Measurements from ENCODE around the gene TXLNG. TPM values are rescaled to one million over a fixed set of nuclear protein-coding genes. Genes with fewer than 3 reads are reported as not detected.
"Not testable (repeated sequence)": the region's sequence is repeated elsewhere in the genome, so short reads cannot be mapped to it uniquely, and the experiment has no call there.

The TXLNG gene
- total RNA-seq, result 10 to 100 TPM; 10.2 to 13.2 TPM

DNA sequence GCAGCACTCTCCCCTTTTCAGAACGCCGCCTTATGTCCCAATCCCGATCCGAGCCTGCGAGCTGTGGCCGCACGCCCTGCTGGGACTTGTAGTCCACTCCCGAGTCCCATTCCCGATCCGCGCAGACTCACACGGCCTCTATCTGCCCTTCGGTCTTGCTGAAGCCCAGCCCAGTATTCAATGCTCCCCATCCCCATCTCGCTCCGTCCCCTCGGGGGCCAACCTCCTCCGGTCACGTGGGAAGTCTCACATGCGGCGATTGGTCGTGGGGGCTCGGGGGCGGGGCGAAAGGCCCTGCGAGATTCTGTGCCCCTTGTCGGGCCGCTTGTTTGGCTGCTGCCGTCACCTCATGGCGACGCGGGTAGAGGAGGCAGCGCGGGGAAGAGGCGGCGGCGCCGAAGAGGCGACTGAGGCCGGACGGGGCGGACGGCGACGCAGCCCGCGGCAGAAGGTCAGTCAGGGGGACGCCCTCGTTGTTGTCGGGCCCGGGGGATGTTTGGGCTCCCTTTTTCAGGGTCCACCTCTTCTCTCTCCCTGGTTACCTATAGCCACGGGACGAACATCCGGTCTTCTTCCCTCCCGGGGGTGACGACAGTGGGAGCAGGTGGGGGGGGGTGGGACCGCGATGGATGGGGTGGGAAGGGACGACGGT, at the start of gene TXLNG:
Gene TXLNG (plus strand): TSS at position 328 of the 652 bp plus-strand sequence. CDS start 22 bp downstream, at position 350.
- H3K27ac Mint-ChIP-seq, result peak within 1 kb of the TSS; percentile 76
- ATAC-seq (peak; percentile 97), DNase-seq (peak; percentile 97)
- H3K36me3 Mint-ChIP-seq, result peaks cover 2% of the 10 kb centered on the region
- H3K9me3 Mint-ChIP-seq (ENCODE audit: low read depth), result no peaks in the 10 kb centered on the region
- peaks cover 13% of the 10 kb centered on the region for H3K4me1 Mint-ChIP-seq
- H3K4me3 Mint-ChIP-seq, result peak within 1 kb of the TSS; percentile 92
- H3K27me3 Mint-ChIP-seq, result no peaks in the 10 kb centered on the region
- CTCF ChIA-PET, result no interaction called here

DNA sequence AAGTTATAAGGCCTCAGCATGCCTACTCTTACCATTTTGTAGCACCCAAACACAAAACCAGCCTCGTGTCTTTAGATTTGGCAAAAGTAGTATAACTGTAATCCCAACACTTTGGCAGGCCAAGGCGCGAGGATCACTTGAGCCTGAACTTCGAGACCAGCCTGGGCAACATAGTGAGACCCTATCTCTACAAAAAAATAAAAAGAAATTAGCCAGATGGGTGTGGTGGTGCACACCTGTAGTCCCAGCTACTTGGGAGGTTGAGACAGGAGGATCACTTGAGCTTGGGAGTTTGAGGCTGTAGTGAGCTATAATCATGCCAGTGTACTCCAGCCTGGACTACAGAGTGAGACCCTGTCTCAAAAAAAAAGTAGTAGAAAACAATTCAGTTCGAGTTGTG, 49.2 kb upstream of the TXLNG start:
- H3K9me3 Mint-ChIP-seq (ENCODE audit: low read depth), result no peaks in the 10 kb centered on the region
- H3K27ac Mint-ChIP-seq, result no peak overlapping the region
- peaks cover 11% of the 10 kb centered on the region for H3K36me3 Mint-ChIP-seq
- ATAC-seq (no peak), DNase-seq (no peak)
- peaks cover 5% of the 10 kb centered on the region for H3K4me1 Mint-ChIP-seq
- no peaks in the 10 kb centered on the region for H3K27me3 Mint-ChIP-seq
- CTCF ChIA-PET, result no interaction called here
- H3K4me3 Mint-ChIP-seq, result no peak overlapping the region

DNA sequence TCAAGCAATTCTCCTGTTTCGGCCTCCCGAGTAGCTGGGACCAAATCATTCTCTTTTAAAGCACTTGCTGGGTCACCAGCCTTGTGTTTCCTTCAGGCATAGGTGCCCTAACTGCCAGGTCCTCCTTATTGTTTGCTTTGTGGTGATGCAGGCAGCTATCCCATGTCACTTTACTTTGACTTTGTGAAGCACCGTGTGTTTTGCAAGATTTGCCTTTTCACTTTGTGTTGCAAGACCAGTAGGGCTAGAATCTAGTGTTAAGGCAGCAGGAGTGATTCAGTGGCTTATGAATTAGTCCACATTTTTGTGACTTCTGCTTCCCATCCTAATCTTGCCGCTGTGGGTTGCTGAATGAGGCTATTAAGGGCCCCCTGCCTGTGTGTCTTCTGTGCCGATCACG, 46.7 kb upstream of the TXLNG start:
- no peak for DNase-seq
- CTCF ChIA-PET, result interaction anchor here (0.7 kb wide), 1 partner anchor 987 kb away, joined by 3 read pairs; no protein-coding TSS in a partner anchor
- no peaks in the 10 kb centered on the region for H3K27me3 Mint-ChIP-seq
- H3K36me3 Mint-ChIP-seq, result peaks cover 19% of the 10 kb centered on the region
- no peaks in the 10 kb centered on the region for H3K9me3 Mint-ChIP-seq (ENCODE audit: low read depth)
- H3K27ac Mint-ChIP-seq, result no peak overlapping the region
- ATAC-seq, result no peak
- H3K4me3 Mint-ChIP-seq, result no peak overlapping the region
- H3K4me1 Mint-ChIP-seq, result no peaks in the 10 kb centered on the region

DNA sequence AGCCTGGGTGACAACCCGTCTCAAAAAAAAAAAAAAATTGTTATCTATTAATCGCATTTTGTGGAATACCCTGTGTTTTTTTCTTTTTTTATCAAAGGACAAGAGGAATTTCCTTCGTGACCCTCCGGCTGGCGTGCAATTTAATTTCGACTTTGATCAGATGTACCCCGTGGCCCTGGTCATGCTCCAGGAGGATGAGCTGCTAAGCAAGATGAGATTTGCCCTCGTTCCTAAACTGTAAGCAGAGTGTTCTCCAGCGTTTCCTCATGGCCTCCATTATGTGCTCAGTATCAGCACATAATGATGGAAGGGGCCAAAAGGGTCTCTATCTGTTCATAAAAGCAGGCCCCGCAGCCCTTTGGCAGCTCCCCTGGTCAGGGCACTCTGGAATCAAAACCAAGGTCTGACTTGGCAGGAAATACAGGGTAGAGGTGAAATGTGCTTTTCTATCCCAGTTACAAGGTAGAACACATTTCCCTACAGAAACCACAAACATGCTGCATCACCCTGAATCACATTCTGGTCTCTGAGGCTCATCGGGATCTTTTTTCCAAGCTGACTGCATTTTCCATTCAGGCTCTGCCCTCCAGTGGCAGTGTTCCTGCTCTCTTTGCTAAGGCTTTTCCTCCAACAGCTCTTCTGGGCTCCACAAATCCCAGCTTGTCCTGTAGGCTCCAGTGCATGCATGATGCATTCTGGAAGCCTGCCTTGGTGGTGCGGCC, 42.5 kb upstream of the TXLNG start:
- no peak overlapping the region for H3K27ac Mint-ChIP-seq
- DNase-seq (no peak), ATAC-seq (no peak)
- H3K27me3 Mint-ChIP-seq, result no peaks in the 10 kb centered on the region
- no peak overlapping the region for H3K4me3 Mint-ChIP-seq
- no peaks in the 10 kb centered on the region for H3K4me1 Mint-ChIP-seq
- CTCF ChIA-PET, result no interaction called here
- peaks cover 15% of the 10 kb centered on the region for H3K36me3 Mint-ChIP-seq
- no peaks in the 10 kb centered on the region for H3K9me3 Mint-ChIP-seq (ENCODE audit: low read depth)

DNA sequence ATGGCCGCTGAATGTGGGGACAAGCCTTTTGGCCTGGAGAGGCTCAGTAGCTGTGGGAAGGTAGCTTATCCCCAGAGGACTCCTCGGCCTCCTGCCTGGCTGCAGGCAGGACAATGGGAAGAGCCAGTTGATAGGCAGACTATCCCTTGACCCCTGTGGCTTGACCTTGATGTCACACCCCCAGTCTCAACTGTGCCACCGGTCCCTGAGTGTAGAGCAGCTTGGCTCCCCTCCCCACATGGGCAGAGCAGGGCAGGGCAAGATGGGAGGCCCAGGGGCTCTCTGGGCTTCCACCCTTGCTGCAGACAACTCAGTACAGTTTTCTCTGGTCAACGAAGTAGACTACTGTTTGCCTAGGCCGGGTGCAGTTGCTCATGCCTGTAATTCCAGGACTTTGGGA, 41.2 kb upstream of the TXLNG start:
- H3K27ac Mint-ChIP-seq, result no peak overlapping the region
- no peak for ATAC-seq
- H3K27me3 Mint-ChIP-seq, result no peaks in the 10 kb centered on the region
- H3K4me1 Mint-ChIP-seq, result no peaks in the 10 kb centered on the region
- peaks cover 17% of the 10 kb centered on the region for H3K36me3 Mint-ChIP-seq
- CTCF ChIA-PET, result no interaction called here
- no peaks in the 10 kb centered on the region for H3K9me3 Mint-ChIP-seq (ENCODE audit: low read depth)
- H3K4me3 Mint-ChIP-seq, result no peak overlapping the region
- no peak for DNase-seq

DNA sequence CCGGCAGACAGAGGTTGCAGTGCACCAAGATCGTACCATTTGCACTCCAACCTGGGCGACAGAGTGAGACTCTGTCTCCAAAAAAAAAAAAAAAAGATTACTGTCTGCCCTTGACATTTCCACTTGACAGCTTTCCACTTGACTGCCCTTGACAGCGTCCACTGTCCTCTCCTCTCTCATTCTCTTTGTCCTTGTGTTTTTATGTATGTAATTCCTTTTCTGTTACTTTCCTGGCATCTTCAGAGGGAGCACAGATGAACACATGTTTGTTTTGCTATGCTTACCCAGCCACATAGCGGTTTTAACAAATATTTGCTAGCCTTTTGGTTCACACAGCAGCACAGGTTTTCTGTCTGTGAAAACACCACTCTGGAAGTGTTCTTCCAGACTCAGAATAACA, 40.6 kb upstream of the TXLNG start:
- no peaks in the 10 kb centered on the region for H3K4me1 Mint-ChIP-seq
- H3K4me3 Mint-ChIP-seq, result no peak overlapping the region
- H3K27ac Mint-ChIP-seq, result no peak overlapping the region
- CTCF ChIA-PET, result no interaction called here
- H3K27me3 Mint-ChIP-seq, result no peaks in the 10 kb centered on the region
- no peak for DNase-seq
- peaks cover 22% of the 10 kb centered on the region for H3K36me3 Mint-ChIP-seq
- no peaks in the 10 kb centered on the region for H3K9me3 Mint-ChIP-seq (ENCODE audit: low read depth)
- no peak for ATAC-seq

DNA sequence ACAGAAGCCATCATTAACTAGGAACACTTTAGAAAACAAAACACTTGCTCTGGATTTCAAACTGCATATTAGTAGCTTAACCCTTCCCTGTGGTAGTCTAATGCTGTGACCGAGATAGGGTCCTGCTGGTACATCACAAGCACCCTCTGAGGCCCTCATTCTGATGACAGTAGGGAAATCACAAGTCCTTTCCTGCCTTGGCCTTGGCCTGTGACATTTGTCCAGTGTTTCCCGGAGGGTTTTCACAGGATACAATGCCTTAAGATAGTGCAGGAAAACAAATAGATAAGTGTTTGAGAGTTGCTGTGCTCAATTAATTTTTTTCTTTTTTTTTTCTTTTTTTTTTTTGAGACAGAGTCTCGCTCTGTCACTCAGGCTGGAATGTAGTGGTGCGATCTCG, 37.8 kb upstream of the TXLNG start:
- no peaks in the 10 kb centered on the region for H3K4me1 Mint-ChIP-seq
- no peak overlapping the region for H3K4me3 Mint-ChIP-seq
- no peaks in the 10 kb centered on the region for H3K9me3 Mint-ChIP-seq (ENCODE audit: low read depth)
- no peaks in the 10 kb centered on the region for H3K27me3 Mint-ChIP-seq
- ATAC-seq (no peak), DNase-seq (no peak)
- CTCF ChIA-PET, result no interaction called here
- H3K36me3 Mint-ChIP-seq, result peaks cover 25% of the 10 kb centered on the region
- no peak overlapping the region for H3K27ac Mint-ChIP-seq

DNA sequence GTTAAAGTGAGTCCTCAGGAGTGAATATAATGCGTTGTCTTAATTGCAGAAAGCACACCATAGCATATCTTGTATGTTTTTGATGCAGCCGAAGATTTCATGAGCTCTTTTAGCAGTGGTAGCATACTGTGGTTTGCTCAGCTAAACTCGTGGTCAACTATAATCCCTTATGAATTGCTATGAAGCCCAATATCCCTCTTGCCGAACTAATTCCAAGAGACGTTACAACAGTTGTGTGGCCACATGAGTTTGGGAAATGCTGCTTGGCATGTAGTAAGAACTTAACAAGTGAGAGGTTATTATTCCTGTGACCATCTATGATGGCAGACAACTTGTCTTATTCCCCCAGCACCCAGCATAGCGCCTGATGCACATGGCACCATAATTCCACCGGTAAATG, 36.1 kb upstream of the TXLNG start:
- DNase-seq (no peak), ATAC-seq (no peak)
- CTCF ChIA-PET, result no interaction called here
- Mint-ChIP-seq H3K36me3 (peaks cover 24% of the 10 kb centered on the region), H3K27ac (no peak overlapping the region), H3K4me1 (no peaks in the 10 kb centered on the region), H3K9me3 (ENCODE audit: low read depth) (no peaks in the 10 kb centered on the region), H3K27me3 (no peaks in the 10 kb centered on the region), H3K4me3 (no peak overlapping the region)

DNA sequence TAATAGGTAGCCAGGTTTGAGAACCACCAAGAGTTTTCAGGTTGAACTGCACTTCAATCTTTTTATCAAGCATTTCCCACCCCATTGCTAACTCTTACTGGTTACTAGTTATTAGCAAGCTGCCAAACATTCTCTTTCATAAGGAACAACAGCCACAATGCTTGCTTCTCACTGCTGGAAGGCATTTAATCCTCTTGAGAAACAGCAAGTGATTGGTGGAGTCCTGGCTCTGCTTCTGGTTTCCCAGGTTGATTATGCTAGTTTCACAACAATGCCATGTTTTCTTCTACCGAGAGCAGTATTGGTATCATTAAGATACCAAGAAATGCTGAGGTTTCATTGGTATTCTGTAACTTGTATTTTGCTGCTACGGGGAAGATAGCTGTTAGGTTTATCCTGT, 32.2 kb upstream of the TXLNG start:
- Mint-ChIP-seq H3K36me3 (peaks cover 22% of the 10 kb centered on the region), H3K4me3 (no peak overlapping the region), H3K27ac (no peak overlapping the region), H3K4me1 (no peaks in the 10 kb centered on the region), H3K9me3 (ENCODE audit: low read depth) (no peaks in the 10 kb centered on the region), H3K27me3 (no peaks in the 10 kb centered on the region)
- CTCF ChIA-PET, result no interaction called here
- DNase-seq, result no peak
- no peak for ATAC-seq

DNA sequence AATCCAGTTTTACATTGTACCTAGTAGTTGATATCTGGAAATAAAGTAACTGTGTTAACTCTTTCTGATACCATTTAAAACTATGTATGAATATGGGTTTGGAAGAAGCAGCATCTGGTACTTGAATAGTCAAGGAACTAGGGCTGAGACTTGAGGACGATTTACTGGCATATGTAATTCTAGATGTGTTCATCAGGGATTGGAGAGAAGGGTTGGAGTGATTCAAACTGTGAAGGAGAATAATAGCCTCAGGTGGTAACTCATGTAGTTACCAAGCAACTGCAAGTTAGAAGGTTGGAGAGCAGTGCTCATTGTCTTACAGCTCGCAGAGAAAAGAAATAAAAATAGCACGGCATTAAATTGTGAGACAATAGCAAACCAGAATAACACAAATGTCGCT, 29.5 kb upstream of the TXLNG start:
- peaks cover 18% of the 10 kb centered on the region for H3K36me3 Mint-ChIP-seq
- ATAC-seq (no peak), DNase-seq (no peak)
- H3K4me3 Mint-ChIP-seq, result no peak overlapping the region
- no peaks in the 10 kb centered on the region for H3K9me3 Mint-ChIP-seq (ENCODE audit: low read depth)
- CTCF ChIA-PET, result no interaction called here
- H3K4me1 Mint-ChIP-seq, result no peaks in the 10 kb centered on the region
- no peaks in the 10 kb centered on the region for H3K27me3 Mint-ChIP-seq
- no peak overlapping the region for H3K27ac Mint-ChIP-seq

DNA sequence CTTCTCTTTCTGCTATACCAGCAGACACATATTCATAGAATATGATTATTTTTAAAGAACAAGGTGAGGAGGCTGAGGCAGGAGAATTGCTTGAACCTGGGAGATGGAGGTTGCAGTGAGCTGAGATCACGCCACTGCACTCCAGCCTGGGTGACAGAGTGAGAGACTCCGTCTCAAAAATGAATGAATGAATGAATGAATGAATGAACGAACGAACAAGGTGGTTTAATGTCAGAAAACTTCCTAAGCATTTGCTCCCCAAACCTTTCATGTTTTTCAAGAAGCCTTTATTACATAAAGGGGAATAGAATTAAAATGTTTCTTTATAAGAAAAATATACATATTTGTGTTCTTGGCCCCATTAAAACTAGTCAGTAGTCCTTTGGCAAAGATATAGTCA, 24.8 kb upstream of the TXLNG start:
- H3K4me1 Mint-ChIP-seq; H3K4me3 Mint-ChIP-seq; H3K27ac Mint-ChIP-seq; ATAC-seq; CTCF ChIA-PET; H3K36me3 Mint-ChIP-seq; H3K9me3 Mint-ChIP-seq (ENCODE audit: low read depth); DNase-seq; H3K27me3 Mint-ChIP-seq: not testable (repeated sequence)

DNA sequence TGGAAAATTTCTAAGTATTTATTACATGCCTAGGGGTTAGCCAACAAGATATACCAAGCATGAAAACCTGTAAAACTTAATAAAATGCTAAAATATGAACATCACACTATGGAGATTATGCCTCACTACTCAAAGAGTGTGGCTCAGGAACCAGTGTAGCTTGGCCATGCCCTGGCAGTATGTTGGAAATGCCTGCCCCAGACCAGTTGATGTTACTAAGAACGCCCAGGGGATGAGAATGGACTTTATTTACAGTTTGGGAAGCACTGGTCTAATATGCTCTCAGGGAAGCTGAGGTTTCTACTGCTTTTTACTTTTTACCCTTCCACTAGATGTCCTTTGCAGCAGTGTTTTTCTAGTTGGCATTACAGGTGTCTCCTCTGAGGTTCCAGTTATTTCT, 23.7 kb upstream of the TXLNG start:
- H3K4me1 Mint-ChIP-seq, result no peaks in the 10 kb centered on the region
- H3K27me3 Mint-ChIP-seq, result no peaks in the 10 kb centered on the region
- no peak for ATAC-seq
- no peak for DNase-seq
- CTCF ChIA-PET, result no interaction called here
- peaks cover 2% of the 10 kb centered on the region for H3K36me3 Mint-ChIP-seq
- no peak overlapping the region for H3K27ac Mint-ChIP-seq
- no peaks in the 10 kb centered on the region for H3K9me3 Mint-ChIP-seq (ENCODE audit: low read depth)
- H3K4me3 Mint-ChIP-seq, result no peak overlapping the region

DNA sequence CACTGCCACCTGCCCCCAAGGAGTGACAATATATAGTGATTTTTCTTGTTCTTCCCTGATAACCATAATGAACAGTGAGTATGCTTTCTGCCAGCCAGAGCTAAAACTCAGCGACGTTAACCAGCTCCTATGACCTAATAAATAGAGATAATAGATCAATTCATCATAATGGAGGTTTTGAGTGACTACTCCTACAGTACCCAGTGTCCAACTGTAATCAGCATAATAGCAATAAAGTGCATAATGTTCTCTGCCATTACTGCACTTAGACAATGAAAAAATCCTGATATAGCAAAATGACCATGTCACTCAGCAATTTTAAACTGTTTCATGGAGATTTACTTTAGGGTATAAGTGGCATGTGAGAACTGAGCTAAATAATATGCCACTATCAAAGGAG, 20.7 kb upstream of the TXLNG start:
- Mint-ChIP-seq H3K36me3 (no peaks in the 10 kb centered on the region), H3K27me3 (no peaks in the 10 kb centered on the region)
- CTCF ChIA-PET, result no interaction called here

DNA sequence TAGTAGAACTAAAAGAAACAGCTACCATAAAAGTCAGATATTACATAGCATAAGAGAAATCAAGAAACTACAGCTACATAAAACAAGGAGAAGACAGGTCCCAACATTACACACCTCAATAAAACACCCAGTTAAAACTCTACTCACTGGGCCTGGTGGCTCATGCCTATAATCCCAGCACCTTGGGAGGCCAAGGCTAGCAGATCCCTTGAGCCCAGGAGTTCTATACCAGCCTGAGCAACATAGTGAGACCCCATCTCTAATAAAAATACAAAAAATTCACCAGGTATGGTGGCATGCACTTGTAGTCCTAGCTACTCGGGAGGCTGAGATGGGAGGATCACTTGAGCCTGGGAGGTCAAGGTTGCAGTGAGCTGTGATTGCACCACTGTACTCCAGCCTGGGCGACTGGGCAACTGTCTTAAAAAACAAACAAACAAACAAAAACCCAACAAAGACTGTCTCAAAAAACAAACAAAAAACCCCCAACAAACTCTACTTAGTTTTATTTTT, 15.2 kb upstream of the TXLNG start:
- H3K4me3 Mint-ChIP-seq, result no peak overlapping the region
- ATAC-seq, result no peak

More for the DNA sequence above, 20.7 kb upstream of the TXLNG start:
- Mint-ChIP-seq H3K27ac (no peak overlapping the region), H3K4me3 (no peak overlapping the region), H3K4me1 (no peaks in the 10 kb centered on the region), H3K9me3 (ENCODE audit: low read depth) (no peaks in the 10 kb centered on the region)
- no peak for ATAC-seq
- no peak for DNase-seq

More for the DNA sequence above, 15.2 kb upstream of the TXLNG start:
- Mint-ChIP-seq H3K27me3 (no peaks in the 10 kb centered on the region), H3K27ac (no peak overlapping the region), H3K9me3 (ENCODE audit: low read depth) (no peaks in the 10 kb centered on the region), H3K36me3 (no peaks in the 10 kb centered on the region), H3K4me1 (no peaks in the 10 kb centered on the region)
- CTCF ChIA-PET, result no interaction called here
- no peak for DNase-seq

All from activated CD8-positive, alpha-beta memory T cell treated with anti-CD3 and anti-CD28 coated beads, Interleukin-2, amount 10 ng/mL, durations not matched to agents 7 days and 5 days (primary cell).